ENCODE data around the gene PRLH.

GRCh38 chr2:237583385-237584295 is 17.3 kb downstream of the PRLH start:
- no peak for TF ChIP-seq CTCF (tag by site-specific recombination; IDR thresholded peaks at IDR 0.05)
- no peak for TF ChIP-seq ZNF768 (tag by site-specific recombination; IDR thresholded peaks at IDR 0.05)
- TF ChIP-seq ZNF843 (tag by site-specific recombination; IDR thresholded peaks at IDR 0.05) = no peak
- no peak for TF ChIP-seq ZNF585B (tag by site-specific recombination; IDR thresholded peaks at IDR 0.05)
- no peak for TF ChIP-seq ZBTB26 (tag by site-specific recombination; optimal IDR thresholded peaks at IDR 0.05)
- TF ChIP-seq ZNF423 (tag by site-specific recombination; IDR thresholded peaks at IDR 0.05) = no peak
- no peak for TF ChIP-seq ZNF24 (tag by site-specific recombination; IDR thresholded peaks at IDR 0.05)
- TF ChIP-seq, protein P1, sequence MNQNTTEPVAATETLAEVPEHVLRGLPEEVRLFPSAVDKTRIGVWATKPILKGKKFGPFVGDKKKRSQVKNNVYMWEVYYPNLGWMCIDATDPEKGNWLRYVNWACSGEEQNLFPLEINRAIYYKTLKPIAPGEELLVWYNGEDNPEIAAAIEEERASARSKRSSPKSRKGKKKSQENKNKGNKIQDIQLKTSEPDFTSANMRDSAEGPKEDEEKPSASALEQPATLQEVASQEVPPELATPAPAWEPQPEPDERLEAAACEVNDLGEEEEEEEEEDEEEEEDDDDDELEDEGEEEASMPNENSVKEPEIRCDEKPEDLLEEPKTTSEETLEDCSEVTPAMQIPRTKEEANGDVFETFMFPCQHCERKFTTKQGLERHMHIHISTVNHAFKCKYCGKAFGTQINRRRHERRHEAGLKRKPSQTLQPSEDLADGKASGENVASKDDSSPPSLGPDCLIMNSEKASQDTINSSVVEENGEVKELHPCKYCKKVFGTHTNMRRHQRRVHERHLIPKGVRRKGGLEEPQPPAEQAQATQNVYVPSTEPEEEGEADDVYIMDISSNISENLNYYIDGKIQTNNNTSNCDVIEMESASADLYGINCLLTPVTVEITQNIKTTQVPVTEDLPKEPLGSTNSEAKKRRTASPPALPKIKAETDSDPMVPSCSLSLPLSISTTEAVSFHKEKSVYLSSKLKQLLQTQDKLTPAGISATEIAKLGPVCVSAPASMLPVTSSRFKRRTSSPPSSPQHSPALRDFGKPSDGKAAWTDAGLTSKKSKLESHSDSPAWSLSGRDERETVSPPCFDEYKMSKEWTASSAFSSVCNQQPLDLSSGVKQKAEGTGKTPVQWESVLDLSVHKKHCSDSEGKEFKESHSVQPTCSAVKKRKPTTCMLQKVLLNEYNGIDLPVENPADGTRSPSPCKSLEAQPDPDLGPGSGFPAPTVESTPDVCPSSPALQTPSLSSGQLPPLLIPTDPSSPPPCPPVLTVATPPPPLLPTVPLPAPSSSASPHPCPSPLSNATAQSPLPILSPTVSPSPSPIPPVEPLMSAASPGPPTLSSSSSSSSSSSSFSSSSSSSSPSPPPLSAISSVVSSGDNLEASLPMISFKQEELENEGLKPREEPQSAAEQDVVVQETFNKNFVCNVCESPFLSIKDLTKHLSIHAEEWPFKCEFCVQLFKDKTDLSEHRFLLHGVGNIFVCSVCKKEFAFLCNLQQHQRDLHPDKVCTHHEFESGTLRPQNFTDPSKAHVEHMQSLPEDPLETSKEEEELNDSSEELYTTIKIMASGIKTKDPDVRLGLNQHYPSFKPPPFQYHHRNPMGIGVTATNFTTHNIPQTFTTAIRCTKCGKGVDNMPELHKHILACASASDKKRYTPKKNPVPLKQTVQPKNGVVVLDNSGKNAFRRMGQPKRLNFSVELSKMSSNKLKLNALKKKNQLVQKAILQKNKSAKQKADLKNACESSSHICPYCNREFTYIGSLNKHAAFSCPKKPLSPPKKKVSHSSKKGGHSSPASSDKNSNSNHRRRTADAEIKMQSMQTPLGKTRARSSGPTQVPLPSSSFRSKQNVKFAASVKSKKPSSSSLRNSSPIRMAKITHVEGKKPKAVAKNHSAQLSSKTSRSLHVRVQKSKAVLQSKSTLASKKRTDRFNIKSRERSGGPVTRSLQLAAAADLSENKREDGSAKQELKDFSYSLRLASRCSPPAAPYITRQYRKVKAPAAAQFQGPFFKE (tag by site-specific recombination; IDR thresholded peaks at IDR 0.05; ENCODE audit: borderline replicate concordance) = no peak
- TF ChIP-seq AEBP2 (tag by site-specific recombination; IDR thresholded peaks at IDR 0.05; ENCODE audit: borderline replicate concordance) = no peak
- TF ChIP-seq ZFP41 (tag by site-specific recombination; IDR thresholded peaks at IDR 0.05; ENCODE audit: borderline replicate concordance) = no peak
- no peak for TF ChIP-seq ZNF274 (IDR thresholded peaks at IDR 0.05; ENCODE audit: low read length)
- TF ChIP-seq ZNF274 (tag by site-specific recombination; IDR thresholded peaks at IDR 0.05; ENCODE audit: borderline replicate concordance) = no peak

All from HEK293 (cell line).